Thyroid gland (tissue), 4 donors: ENCODE data around the gene NTRK2.

Experiments used
- POLR2A ChIP-seq, 2 donors: fragments of 450-650 bp; IDR thresholded peaks; one replicate each; pipeline ENCODE4 v1.6.1; 2017; ENCODE audit warnings: antibody characterized with exemption in 2 of 2, mild to moderate bottlenecking in 2 of 2, moderate library complexity in 1 of 2
- TF ChIP-seq, protein P1 (sequence below), 6 experiments: fragments of 200-600 bp in 3 of 6; fragments of 450-650 bp in 3 of 6; sonication (generic) in 3 of 6; IDR thresholded peaks; one replicate each; pipeline ENCODE4 v1.5.1; 2016 to 2019; ENCODE audit warnings: antibody characterized with exemption in 6 of 6, mild to moderate bottlenecking in 2 of 6, inconsistent platforms in 1 of 6, moderate library complexity in 1 of 6

DNA sequence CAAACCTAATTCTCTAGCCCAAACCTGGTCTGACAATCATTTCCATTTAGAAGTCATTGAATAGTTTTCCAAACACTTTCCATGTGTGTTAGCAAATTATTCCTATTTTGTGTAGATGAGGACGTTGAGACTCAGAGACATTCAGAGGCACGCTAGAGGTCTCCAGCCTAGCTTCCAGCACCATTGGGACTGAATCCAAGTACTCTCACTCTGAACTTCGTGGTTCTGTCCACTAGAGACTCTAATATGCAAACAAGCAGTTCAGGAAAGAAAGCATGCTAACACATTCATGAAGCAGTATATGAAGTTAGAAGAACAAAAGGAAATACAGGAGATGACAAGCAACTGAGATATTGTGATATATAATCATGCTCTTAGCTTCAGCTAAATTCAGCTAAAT, 354.8 kb downstream of the NTRK2 start:
- TF ChIP-seq, protein P1, sequence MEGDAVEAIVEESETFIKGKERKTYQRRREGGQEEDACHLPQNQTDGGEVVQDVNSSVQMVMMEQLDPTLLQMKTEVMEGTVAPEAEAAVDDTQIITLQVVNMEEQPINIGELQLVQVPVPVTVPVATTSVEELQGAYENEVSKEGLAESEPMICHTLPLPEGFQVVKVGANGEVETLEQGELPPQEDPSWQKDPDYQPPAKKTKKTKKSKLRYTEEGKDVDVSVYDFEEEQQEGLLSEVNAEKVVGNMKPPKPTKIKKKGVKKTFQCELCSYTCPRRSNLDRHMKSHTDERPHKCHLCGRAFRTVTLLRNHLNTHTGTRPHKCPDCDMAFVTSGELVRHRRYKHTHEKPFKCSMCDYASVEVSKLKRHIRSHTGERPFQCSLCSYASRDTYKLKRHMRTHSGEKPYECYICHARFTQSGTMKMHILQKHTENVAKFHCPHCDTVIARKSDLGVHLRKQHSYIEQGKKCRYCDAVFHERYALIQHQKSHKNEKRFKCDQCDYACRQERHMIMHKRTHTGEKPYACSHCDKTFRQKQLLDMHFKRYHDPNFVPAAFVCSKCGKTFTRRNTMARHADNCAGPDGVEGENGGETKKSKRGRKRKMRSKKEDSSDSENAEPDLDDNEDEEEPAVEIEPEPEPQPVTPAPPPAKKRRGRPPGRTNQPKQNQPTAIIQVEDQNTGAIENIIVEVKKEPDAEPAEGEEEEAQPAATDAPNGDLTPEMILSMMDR (IDR thresholded peaks at IDR 0.05): peak in 2 of 6 experiments; percentile 12 to 17
- no peak for TF ChIP-seq POLR2A (IDR thresholded peaks at IDR 0.05)
